Measurements from ENCODE around the gene PHACTR1.

- TF ChIP-seq SMC3 (IDR thresholded peaks at IDR 0.05; ENCODE audit: low read depth, low read length) (no peak), CTCF (conservative IDR thresholded peaks at IDR 0.05; ENCODE audit: low read depth, low read length) (no peak), RAD21 (IDR thresholded peaks at IDR 0.05; ENCODE audit: low read length) (no peak), FOS (IDR thresholded peaks at IDR 0.05; ENCODE audit: low read depth, low read length) (no peak), POLR2A (IDR thresholded peaks at IDR 0.05; ENCODE audit: low read depth, low read length) (no peak), CEBPB (IDR thresholded peaks at IDR 0.05; ENCODE audit: low read depth, low read length) (no peak), CHD1 (IDR thresholded peaks at IDR 0.05; ENCODE audit: low read depth, low read length) (no peak), MXI1 (IDR thresholded peaks at IDR 0.05; ENCODE audit: borderline replicate concordance, low read depth, low read length) (no peak), RFX5 (IDR thresholded peaks at IDR 0.05; ENCODE audit: low read depth, low read length) (no peak), MAFK (IDR thresholded peaks at IDR 0.05; ENCODE audit: low read depth, low read length) (no peak), USF2 (IDR thresholded peaks at IDR 0.05; ENCODE audit: low read depth, low read length) (no peak), RCOR1 (IDR thresholded peaks at IDR 0.05; ENCODE audit: insufficient replicate concordance, low read length) (no peak)
Observed at GRCh38 chr6:13159300-13159699, 442.7 kb downstream of the PHACTR1 start.
